Stimulated activated CD4-positive, alpha-beta T cell treated with anti-CD3 and anti-CD28 coated beads, Interleukin-1b, Interleukin-23, amount 100 ng/mL, for 4 hours (primary cell): Measurements from ENCODE around the gene PDPR.
"Not testable (repeated sequence)": the region's sequence is repeated elsewhere in the genome, so short reads cannot be mapped to it uniquely, and the experiment has no call there.

ENCODE experiments used
- DNase-seq, 2 donors: peaks; one replicate each; pipeline ENCODE4 v3.0.0-alpha.2; 2020; ENCODE audit warnings: low read depth in 2 of 2

Gene PDPR

GRCh38 chr16:70128844-70129243 is 14.7 kb downstream of the PDPR start:
- DNase-seq, result not testable (repeated sequence)

GRCh38 chr16:70135796-70136195 is 21.7 kb downstream of the PDPR start:
- DNase-seq, result not testable (repeated sequence)

GRCh38 chr16:70136595-70136994 is 22.5 kb downstream of the PDPR start:
- not testable (repeated sequence) for DNase-seq

- DNase-seq, result not testable (repeated sequence)
These were observed 28.6 kb downstream of the PDPR start for GRCh38 chr16:70142739-70143138.

- not testable (repeated sequence) for DNase-seq
These were observed 29.2 kb downstream of the PDPR start for GRCh38 chr16:70143231-70143895.

GRCh38 chr16:70147853-70148252 is 33.7 kb downstream of the PDPR start:
- DNase-seq, result not testable (repeated sequence)

GRCh38 chr16:70148453-70148852 is 34.3 kb downstream of the PDPR start:
- not testable (repeated sequence) for DNase-seq

GRCh38 chr16:70149296-70149695 is 35.2 kb downstream of the PDPR start:
- not testable (repeated sequence) for DNase-seq

GRCh38 chr16:70151391-70151790 is 37.3 kb downstream of the PDPR start:
- no peak for DNase-seq

- DNase-seq, result no peak
These were observed 37.9 kb downstream of the PDPR start for GRCh38 chr16:70151941-70152509.

GRCh38 chr16:70152578-70153302 is 38.6 kb downstream of the PDPR start:
- DNase-seq, result no peak

- DNase-seq, result not testable (repeated sequence)
These were observed 40.6 kb downstream of the PDPR start for GRCh38 chr16:70154736-70155135.

GRCh38 chr16:70156207-70156978 is 42.3 kb downstream of the PDPR start:
- no peak for DNase-seq

- no peak for DNase-seq
These were observed 43.0 kb downstream of the PDPR start for GRCh38 chr16:70157105-70157476.

GRCh38 chr16:70157477-70158260 is 43.5 kb downstream of the PDPR start:
- DNase-seq, result no peak

- DNase-seq, result no peak
These were observed 44.3 kb downstream of the PDPR start for GRCh38 chr16:70158261-70158939.

GRCh38 chr16:70159355-70160348 is 45.5 kb downstream of the PDPR start:
- DNase-seq, result no peak

- DNase-seq, result no peak
These were observed 46.3 kb downstream of the PDPR start for GRCh38 chr16:70160388-70160787.

- no peak for DNase-seq
These were observed 46.7 kb downstream of the PDPR start for GRCh38 chr16:70160821-70161220.

- DNase-seq, result no peak
These were observed 47.2 kb downstream of the PDPR start for GRCh38 chr16:70161350-70161749.
